Body of pancreas (tissue), 4 donors: ENCODE measurements around the gene MRM2.

ENCODE experiments used
- POLR2A ChIP-seq, 3 donors: fragments of 450-650 bp; IDR thresholded peaks; one replicate each; pipeline ENCODE4 v1.6.1; 2016; ENCODE audit warnings: antibody characterized with exemption in 3 of 3, mild to moderate bottlenecking in 2 of 3
- TF ChIP-seq, protein P1 (sequence below), 7 experiments: fragments of 450-650 bp in 4 of 7; fragments of 200-600 bp in 3 of 7; sonication (generic) in 3 of 7; IDR thresholded peaks; one replicate each; pipeline ENCODE4 v1.5.1; 2016 to 2019; ENCODE audit warnings: antibody characterized with exemption in 7 of 7

DNA sequence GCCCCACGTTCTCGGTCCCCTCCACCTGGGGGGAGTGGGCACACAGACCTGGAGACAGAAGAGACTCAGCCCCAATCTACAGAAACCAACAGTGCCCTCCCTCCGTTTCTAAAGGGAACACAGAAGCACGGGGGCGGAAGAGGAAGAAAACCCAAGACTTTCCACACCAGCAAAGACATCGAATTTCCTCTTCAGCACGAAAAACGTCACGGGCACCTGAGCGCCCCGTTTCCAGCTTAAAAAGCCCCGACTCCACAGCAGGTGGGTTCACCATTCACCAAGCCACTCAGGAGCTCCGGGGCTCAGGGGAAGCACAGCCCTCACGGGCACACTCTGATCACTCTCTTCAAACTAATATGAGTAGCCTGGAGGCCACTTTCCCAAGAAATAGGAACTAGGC, 19.6 kb upstream of the MRM2 start:
- no peak for TF ChIP-seq POLR2A (IDR thresholded peaks at IDR 0.05)
- TF ChIP-seq, protein P1, sequence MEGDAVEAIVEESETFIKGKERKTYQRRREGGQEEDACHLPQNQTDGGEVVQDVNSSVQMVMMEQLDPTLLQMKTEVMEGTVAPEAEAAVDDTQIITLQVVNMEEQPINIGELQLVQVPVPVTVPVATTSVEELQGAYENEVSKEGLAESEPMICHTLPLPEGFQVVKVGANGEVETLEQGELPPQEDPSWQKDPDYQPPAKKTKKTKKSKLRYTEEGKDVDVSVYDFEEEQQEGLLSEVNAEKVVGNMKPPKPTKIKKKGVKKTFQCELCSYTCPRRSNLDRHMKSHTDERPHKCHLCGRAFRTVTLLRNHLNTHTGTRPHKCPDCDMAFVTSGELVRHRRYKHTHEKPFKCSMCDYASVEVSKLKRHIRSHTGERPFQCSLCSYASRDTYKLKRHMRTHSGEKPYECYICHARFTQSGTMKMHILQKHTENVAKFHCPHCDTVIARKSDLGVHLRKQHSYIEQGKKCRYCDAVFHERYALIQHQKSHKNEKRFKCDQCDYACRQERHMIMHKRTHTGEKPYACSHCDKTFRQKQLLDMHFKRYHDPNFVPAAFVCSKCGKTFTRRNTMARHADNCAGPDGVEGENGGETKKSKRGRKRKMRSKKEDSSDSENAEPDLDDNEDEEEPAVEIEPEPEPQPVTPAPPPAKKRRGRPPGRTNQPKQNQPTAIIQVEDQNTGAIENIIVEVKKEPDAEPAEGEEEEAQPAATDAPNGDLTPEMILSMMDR (IDR thresholded peaks at IDR 0.05), result no peak
